Endodermal cell (in vitro differentiated cells): ENCODE data around the gene NGEF. TPM values are rescaled to one million over a fixed set of nuclear protein-coding genes. Genes with fewer than 3 reads are reported as not detected.

Experiments used
- DNase-seq: peaks from one replicate; pipeline ENCODE4 v3.0.0-alpha.2; 2017
- H3K27ac ChIP-seq: 2 replicates; pipeline ENCODE4 v1.5.1; 2013; ENCODE audit warnings: mild to moderate bottlenecking, low read depth, low read length, moderate library complexity
- H3K27me3 ChIP-seq: 2 replicates; pipeline ENCODE4 v1.6.1; 2013; ENCODE audit warnings: mild to moderate bottlenecking, low read length, moderate library complexity; ENCODE audit not compliant: insufficient read depth, control insufficient read depth, poor library complexity, severe bottlenecking
- H3K36me3 ChIP-seq: 2 replicates; pipeline ENCODE4 v1.7.0; 2013; ENCODE audit warnings: mild to moderate bottlenecking, low read length, moderate library complexity; ENCODE audit not compliant: control insufficient read depth, insufficient read depth
- H3K4me1 ChIP-seq: one replicate; pipeline ENCODE4 v1.7.0; 2013; ENCODE audit warnings: low read length; ENCODE audit not compliant: control insufficient read depth, insufficient read depth
- H3K4me3 ChIP-seq: 2 replicates; pipeline ENCODE4 v1.5.1; 2013; ENCODE audit warnings: mild to moderate bottlenecking, low read length, moderate library complexity
- H3K9ac ChIP-seq: 2 replicates; pipeline ENCODE4 v1.6.1; 2013; ENCODE audit warnings: mild to moderate bottlenecking, low read length, moderate library complexity; ENCODE audit not compliant: poor library complexity, severe bottlenecking; ENCODE audit errors: extremely low read depth
- H3K9me3 ChIP-seq: 2 replicates; pipeline ENCODE4 v1.6.1; 2013; ENCODE audit warnings: mild to moderate bottlenecking, low read length, moderate library complexity; ENCODE audit not compliant: control insufficient read depth
- H3K27ac Mint-ChIP-seq: 2 replicates; pipeline ENCODE4 v1.8.0; 2020; ENCODE audit warnings: mixed read lengths
- H3K27me3 Mint-ChIP-seq: 2 replicates; pipeline ENCODE4 v1.8.0; 2021; ENCODE audit warnings: mild to moderate bottlenecking, mixed read lengths; ENCODE audit not compliant: insufficient read depth
- H3K36me3 Mint-ChIP-seq: 2 replicates; pipeline ENCODE4 v1.8.0; 2020; ENCODE audit warnings: low read depth, mixed read lengths
- H3K4me1 Mint-ChIP-seq: 2 replicates; pipeline ENCODE4 v1.8.0; 2020; ENCODE audit warnings: mixed read lengths
- H3K4me3 Mint-ChIP-seq: 2 replicates; pipeline ENCODE4 v1.8.0; 2020; ENCODE audit warnings: mild to moderate bottlenecking, moderate library complexity, mixed read lengths
- H3K9me3 Mint-ChIP-seq: 2 replicates; pipeline ENCODE4 v1.8.0; 2020; ENCODE audit warnings: mild to moderate bottlenecking, mixed read lengths
- WGBS, 2 experiments: methylation state at CpG; one replicate each; pipeline versions ENCODE4 v1.1.5 to v1.1.7; 2013; ENCODE audit warnings: missing lambda C conversion rate in 2 of 2, mixed read lengths in 1 of 2; ENCODE audit not compliant: insufficient coverage in 1 of 2, insufficient read length in 1 of 2; 5-methylcytosine and 5-hydroxymethylcytosine counted together
- total RNA-seq, 2 donors: library from RNA; stranded (reverse); fragmentation: NEBNext Ultra II Directional in 1 of 2; extraction: Animal tissue kit (Norgen Biotek cat#: 25700) in 1 of 2; gene quantifications; 2 replicates in 1 of 2; 3 replicates in 1 of 2; pipeline ENCODE4 v1.2.1, GENCODE V29; 2021
- TF ChIP-seq, protein P1 (sequence below): fragments of 200-600 bp; sonication (generic); conservative IDR thresholded peaks from 2 replicates; pipeline ENCODE4 v1.5.0; 2021; ENCODE audit warnings: antibody characterized with exemption, mild to moderate bottlenecking

NGEF gene
- total RNA-seq, 2 donors from 2014 or later, result 1.8 to 2.9 TPM

DNA sequence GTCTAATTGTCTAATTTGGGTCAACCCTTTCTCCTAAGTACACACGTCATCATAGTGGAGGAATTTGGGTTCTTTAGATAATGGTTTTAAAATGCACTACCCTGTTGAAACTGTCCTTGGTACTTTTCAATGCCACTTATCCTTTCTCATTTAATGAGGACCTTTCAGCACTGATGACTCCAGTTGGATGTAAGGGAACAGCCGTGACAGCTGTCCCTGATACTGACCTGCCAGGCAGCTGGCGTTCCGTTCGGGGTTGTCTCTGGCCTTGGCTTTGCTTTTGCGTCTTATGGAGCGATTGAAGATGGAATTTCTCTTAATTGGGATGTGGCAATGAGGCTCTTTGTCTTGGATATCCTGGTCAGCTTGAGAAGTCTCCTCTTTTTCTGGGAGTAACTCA, 38.7 kb downstream of the NGEF start:
- Mint-ChIP-seq H3K36me3 (no peaks in the 10 kb centered on the region), H3K4me3 (no peak overlapping the region), H3K9me3 (no peaks in the 10 kb centered on the region), H3K4me1 (no peaks in the 10 kb centered on the region), H3K27ac (no peak overlapping the region), H3K27me3 (peaks cover 2% of the 10 kb centered on the region)
- no peaks in the 10 kb centered on the region for H3K27me3 ChIP-seq
- H3K9me3 ChIP-seq, result no peaks in the 10 kb centered on the region
- no peak overlapping the region for H3K27ac ChIP-seq
- no peaks in the 10 kb centered on the region for H3K4me1 ChIP-seq
- peak; percentile 17 for DNase-seq
- TF ChIP-seq, protein P1, sequence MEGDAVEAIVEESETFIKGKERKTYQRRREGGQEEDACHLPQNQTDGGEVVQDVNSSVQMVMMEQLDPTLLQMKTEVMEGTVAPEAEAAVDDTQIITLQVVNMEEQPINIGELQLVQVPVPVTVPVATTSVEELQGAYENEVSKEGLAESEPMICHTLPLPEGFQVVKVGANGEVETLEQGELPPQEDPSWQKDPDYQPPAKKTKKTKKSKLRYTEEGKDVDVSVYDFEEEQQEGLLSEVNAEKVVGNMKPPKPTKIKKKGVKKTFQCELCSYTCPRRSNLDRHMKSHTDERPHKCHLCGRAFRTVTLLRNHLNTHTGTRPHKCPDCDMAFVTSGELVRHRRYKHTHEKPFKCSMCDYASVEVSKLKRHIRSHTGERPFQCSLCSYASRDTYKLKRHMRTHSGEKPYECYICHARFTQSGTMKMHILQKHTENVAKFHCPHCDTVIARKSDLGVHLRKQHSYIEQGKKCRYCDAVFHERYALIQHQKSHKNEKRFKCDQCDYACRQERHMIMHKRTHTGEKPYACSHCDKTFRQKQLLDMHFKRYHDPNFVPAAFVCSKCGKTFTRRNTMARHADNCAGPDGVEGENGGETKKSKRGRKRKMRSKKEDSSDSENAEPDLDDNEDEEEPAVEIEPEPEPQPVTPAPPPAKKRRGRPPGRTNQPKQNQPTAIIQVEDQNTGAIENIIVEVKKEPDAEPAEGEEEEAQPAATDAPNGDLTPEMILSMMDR, result no peak
- WGBS, 2 experiments, result 88 to 96% methylated on average over 4 to 7 of the region's 7 CpGs
- no peak overlapping the region for H3K4me3 ChIP-seq
- H3K36me3 ChIP-seq, result no peaks in the 10 kb centered on the region
- H3K9ac ChIP-seq, result no peak overlapping the region

DNA sequence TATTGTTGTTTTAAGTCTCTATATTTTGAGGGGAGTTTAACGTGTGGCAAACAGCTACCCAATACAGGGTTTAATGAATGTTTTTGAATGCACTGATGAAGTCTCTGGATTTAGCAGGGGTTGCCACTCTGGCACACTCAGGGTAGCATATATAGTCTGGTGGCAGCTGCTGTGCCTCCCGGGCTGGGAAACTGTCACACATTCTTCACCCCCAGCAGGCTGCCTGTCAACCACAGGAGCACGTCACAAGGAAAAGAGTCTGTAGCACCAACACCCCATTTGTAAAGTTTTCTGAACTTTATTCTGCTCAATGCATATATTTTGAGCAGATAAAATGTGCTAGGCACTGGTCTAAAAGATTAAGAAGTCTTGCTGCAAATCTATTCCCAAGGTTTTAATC, 39.3 kb downstream of the NGEF start:
- Histone ChIP-seq H3K4me1 (no peaks in the 10 kb centered on the region), H3K27ac (no peak overlapping the region), H3K9ac (no peak overlapping the region), H3K36me3 (no peaks in the 10 kb centered on the region), H3K4me3 (no peak overlapping the region), H3K9me3 (no peaks in the 10 kb centered on the region), H3K27me3 (no peaks in the 10 kb centered on the region)
- Mint-ChIP-seq H3K4me3 (no peak overlapping the region), H3K36me3 (no peaks in the 10 kb centered on the region), H3K27ac (no peak overlapping the region), H3K4me1 (no peaks in the 10 kb centered on the region), H3K9me3 (no peaks in the 10 kb centered on the region), H3K27me3 (peaks cover 2% of the 10 kb centered on the region)
- WGBS, 2 experiments, result 87 to 94% methylated on average over 2 to 3 of the region's 3 CpGs
- TF ChIP-seq, protein P1, result no peak
- DNase-seq, result peak; percentile 29

DNA sequence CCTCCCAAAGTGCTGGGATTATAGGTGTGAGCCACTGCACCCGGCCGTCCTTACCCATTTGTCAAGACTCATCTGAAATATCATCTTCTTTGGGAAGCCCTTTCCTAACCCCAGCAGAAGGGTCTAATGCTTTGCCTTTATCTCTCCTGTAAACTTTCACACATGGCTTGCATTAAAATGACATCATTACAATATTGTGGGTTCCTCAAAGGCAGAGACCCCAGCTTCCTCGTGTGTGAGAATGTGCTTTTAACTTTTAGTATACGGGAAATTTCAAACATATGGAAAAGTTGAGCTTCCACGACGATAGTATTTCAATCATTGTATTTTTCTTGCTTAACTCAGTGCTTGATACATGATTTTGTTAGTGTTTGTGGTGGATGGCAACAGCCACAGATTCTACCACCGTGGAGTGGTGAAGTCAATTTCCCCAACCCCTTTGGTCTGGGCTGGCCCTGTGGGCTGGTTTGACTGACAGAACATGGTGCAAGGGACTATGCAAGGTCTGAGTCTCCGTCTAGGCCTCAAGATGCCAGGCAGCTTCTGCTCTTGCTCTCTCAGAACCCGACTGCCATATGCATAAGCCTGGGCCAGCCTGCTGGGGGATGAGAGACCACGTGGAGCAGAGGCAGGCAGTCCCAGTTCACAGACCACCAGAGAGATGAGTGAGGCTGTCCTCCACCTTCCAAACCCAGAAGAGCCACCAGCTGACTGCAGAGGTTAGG, 39.9 kb downstream of the NGEF start:
- H3K27me3 ChIP-seq, result no peaks in the 10 kb centered on the region
- Mint-ChIP-seq H3K4me3 (no peak overlapping the region), H3K4me1 (no peaks in the 10 kb centered on the region), H3K27me3 (peaks cover 2% of the 10 kb centered on the region), H3K27ac (no peak overlapping the region), H3K9me3 (no peaks in the 10 kb centered on the region), H3K36me3 (no peaks in the 10 kb centered on the region)
- H3K4me1 ChIP-seq, result no peaks in the 10 kb centered on the region
- H3K36me3 ChIP-seq, result no peaks in the 10 kb centered on the region
- no peak overlapping the region for H3K27ac ChIP-seq
- no peak overlapping the region for H3K4me3 ChIP-seq
- no peak overlapping the region for H3K9ac ChIP-seq
- H3K9me3 ChIP-seq, result no peaks in the 10 kb centered on the region
- WGBS, 2 experiments, result 87 to 92% methylated on average over 7 to 10 of the region's 10 CpGs
- TF ChIP-seq, protein P1, result no peak
- peak; percentile 40 for DNase-seq
